Activated CD8-positive, alpha-beta memory T cell treated with anti-CD3 and anti-CD28 coated beads for 4 hours (primary cell): ENCODE data around the gene LMBRD2.

Experiments
- DNase-seq, 2 donors: peaks; one replicate each; pipeline ENCODE4 v3.0.0-alpha.2; 2020; ENCODE audit warnings: low read depth in 2 of 2

The LMBRD2 gene

GRCh38 chr5:36105819-36106218, 45.9 kb downstream of the LMBRD2 start:
- no peak for DNase-seq

GRCh38 chr5:36099748-36100147, 51.9 kb downstream of the LMBRD2 start:
- DNase-seq: no peak

DNA sequence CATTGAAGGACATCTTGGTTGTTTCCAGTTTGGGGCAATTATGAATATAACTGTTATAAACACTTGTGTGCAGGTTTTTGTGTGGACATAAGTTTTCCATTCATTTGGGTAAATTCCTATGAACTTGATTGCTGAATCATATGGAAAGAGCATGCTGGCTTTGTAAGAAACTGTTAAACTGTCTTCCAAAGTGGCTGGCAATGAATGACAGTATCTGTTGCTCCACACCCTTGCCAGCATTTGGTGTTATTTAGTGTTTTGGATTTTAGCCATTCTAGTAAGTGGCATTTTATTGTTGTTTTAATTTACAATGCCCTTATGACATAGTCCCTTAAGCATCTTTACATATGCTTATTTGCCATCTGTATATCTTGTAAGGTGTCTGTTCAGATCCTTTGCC, 55.2 kb downstream of the LMBRD2 start:
- DNase-seq: no peak

DNA sequence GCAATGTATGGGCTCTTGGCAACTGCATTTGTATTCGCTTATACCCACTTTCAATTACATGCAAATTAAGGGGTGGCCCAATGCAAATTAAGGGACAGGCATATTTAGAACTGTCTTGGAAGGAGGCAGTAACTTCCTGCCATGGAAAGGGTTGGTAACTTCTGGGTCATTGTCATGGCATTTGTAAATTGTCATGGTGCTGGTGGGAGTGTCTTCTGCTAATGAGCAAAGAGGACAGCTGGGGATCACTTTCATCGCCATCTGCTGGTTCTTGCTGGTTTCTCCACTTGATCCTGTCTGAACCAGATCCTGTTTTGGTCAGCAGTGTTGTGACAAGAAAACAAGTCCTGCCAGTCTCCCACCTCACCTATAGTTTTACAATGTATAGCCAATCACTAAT, 61.7 kb downstream of the LMBRD2 start:
- no peak for DNase-seq

GRCh38 chr5:36079200-36079781, 72.4 kb downstream of the LMBRD2 start:
- DNase-seq: no peak

DNA sequence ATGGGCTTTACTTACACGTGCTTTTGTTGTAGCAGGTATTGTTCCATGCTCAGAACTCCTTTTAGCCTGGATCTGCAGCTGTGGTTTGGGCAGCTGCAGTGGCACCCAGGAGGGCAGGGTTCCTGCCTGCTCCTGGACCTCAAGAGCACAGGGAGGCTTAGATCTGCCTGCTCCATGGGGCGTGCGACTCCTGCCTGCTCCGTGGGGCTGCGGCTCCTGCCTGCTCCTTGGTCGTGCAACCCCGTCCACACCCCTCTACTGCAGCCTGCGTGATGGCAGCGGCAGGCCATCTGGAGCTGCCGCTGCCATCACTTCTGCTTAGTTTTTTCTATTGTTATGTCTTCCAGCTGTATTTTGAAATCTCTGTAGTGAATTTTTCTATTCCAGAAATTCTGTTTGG, 73.3 kb downstream of the LMBRD2 start:
- no peak for DNase-seq

- DNase-seq: no peak
Measured at GRCh38 chr5:36073595-36074216, 78.0 kb downstream of the LMBRD2 start.

- DNase-seq: no peak
Measured at GRCh38 chr5:36070687-36071571, 80.8 kb downstream of the LMBRD2 start.

GRCh38 chr5:36068751-36069281, 82.9 kb downstream of the LMBRD2 start:
- no peak for DNase-seq

GRCh38 chr5:36066540-36067210, 85.0 kb downstream of the LMBRD2 start, which contains the start of gene UGT3A2:
Gene UGT3A2, minus strand, starts transcription at chr5:36066882. Its CDS starts 93 bp downstream, at chr5:36066789.
- DNase-seq: no peak

- DNase-seq: no peak
Measured at GRCh38 chr5:36066001-36066539, 85.6 kb downstream of the LMBRD2 start.

DNA sequence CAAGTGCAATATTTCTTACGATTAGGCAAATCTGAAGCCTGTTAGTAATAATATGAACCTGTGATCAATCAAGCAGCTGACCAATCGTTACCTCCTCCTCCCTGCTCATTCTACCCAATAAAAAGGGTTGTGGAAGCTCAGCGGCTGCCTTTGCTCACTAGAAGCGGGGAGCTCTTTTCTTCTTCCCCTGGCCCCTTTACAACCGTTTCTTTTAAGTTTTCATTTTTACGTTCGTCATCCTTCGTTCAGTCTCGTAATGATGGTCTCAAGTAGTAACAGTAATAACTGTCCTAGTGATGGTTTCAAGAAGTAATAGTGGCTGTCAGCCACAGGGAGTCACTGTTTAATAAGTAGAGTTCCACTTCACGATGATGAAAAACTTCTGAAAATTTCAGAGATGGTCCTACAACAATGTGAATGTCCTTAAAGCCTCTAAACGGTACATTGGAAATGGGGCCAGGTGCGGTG, 91.2 kb downstream of the LMBRD2 start:
- no peak for DNase-seq

DNA sequence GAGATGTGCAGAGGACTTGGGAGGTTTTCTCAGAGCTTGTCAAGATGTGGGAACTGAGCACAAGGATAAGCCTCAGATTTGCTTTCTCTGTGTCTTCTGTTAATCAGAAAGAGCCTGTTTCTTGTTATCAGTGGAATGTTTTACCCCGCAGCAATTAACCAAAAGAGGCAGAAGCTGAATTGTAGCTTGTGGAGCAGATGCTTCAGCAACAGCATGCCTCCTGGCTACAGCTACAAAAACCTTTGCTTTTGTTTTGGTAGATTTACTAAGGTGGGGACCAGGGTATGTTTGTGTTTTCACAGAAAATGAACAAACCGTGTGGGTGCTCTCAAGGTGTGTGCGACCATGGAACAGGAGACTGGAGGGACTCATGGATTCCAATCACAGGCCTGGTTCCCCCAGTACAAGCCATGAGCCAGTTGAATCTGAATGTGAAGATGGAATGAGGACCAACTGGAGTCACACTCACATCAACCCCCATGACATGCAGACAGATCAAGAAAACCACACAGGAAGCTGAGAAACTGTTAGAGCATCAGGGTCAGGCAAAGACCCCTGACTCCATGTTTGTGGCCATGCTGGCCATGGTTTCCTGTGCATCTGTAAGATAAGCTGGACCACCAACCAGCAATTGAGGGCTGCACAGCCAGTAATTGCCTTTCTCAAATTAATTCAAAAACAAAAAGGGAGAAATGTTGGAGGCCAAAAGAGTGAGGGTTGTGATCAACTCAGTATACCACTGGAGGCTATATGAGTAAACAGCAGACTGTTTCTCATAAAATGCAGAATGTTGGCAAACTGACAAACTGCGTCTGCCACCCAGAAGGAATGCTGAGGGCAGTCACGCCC, 91.9 kb downstream of the LMBRD2 start:
- DNase-seq: no peak

GRCh38 chr5:36058776-36059175, 92.9 kb downstream of the LMBRD2 start:
- DNase-seq: no peak

- DNase-seq: no peak
Measured at GRCh38 chr5:36057386-36057785, 94.3 kb downstream of the LMBRD2 start.

GRCh38 chr5:36056422-36056821, 95.3 kb downstream of the LMBRD2 start:
- DNase-seq: no peak

DNA sequence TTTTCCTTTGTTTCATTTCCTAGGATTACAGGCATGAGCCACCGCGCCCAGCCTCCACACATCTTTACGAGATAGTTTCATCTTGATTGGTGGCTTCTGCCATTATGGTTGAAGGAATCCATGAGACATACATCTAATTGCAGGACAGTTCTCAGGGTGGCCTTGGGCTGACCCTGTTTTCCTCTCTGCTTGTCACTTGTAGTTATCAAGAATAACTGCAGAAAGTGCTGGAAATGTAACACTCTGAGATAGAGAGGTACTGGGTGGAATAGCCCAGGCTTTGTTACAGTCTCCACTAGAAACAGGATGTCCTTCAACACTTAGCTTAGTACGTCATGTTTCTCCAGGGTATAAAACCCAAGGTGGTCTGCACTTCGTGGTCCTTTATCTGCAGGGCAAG, 95.7 kb downstream of the LMBRD2 start:
- no peak for DNase-seq

GRCh38 chr5:36054647-36055046, 97.0 kb downstream of the LMBRD2 start:
- DNase-seq: no peak

- no peak for DNase-seq
Measured at GRCh38 chr5:36052538-36052937, 99.1 kb downstream of the LMBRD2 start.

DNA sequence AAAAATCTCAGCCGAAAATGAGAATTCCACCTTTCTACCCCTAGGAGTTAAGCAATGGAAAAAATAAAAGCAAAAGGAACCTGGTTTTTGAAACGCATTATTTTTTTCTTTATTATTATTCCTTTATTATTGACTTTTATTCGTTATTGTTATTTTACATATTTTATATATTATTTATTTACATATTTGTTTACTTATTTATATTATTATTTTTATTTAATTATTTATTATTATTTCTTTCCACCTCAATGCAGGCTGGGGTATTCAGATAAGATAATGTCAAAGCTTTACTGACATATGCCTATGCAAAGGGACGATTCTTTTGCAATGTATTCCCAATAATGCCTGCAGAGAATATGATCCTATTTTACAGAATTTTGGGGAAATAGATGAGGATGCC, 101.7 kb downstream of the LMBRD2 start:
- DNase-seq: no peak
